T-cell (primary cell): ENCODE results near the gene UNC13D. TPM values are rescaled to one million over a fixed set of nuclear protein-coding genes. Genes with fewer than 3 reads are reported as not detected.

Experiments used
- ATAC-seq, 4 experiments: fragments of 200-7000 bp in 3 of 4; fragments of 150-1000 bp in 1 of 4; cut with Tn5 transposase; replicated peaks in 1 of 4; 1 replicate in 3 of 4; 2 replicates in 1 of 4; pipeline ENCODE4 v1.10.0; 2021; ENCODE audit warnings: moderate library complexity in 3 of 4, mild to moderate bottlenecking in 2 of 4, moderate number of reproducible peaks in 1 of 4
- CTCF ChIA-PET, 2 donors: fragments of 300-600 bp; sonication (Branson Sonifier 250); formaldehyde crosslinking; loops; one replicate each; lab custom pipeline; 2022; ENCODE audit warnings: antibody characterized with exemption in 2 of 2; lab: Charles Lee
- POLR2A ChIA-PET, 2 donors: fragments of 300-600 bp; sonication (Branson Sonifier 250); formaldehyde crosslinking; loops; one replicate each; lab custom pipeline; 2022; ENCODE audit warnings: antibody characterized with exemption in 2 of 2; lab: Charles Lee
- DNase-seq, 35 experiments: peaks; one replicate each; pipeline versions ENCODE4 v3.0.0 to v3.0.0-alpha.2; 2013 to 2023
- H3K27ac ChIP-seq: one replicate; pipeline ENCODE4 v1.5.1; 2013; ENCODE audit warnings: low read length
- H3K27me3 ChIP-seq, 2 experiments: replicated peaks in 1 of 2; 1 replicate in 1 of 2; 2 replicates in 1 of 2; pipeline versions ENCODE4 v1.6.1 to v1.7.0; 2013; ENCODE audit warnings: low read length in 1 of 2, mixed read lengths in 1 of 2; ENCODE audit not compliant: control insufficient read depth in 2 of 2, insufficient read depth in 2 of 2; ENCODE audit errors: extremely low read depth in 1 of 2
- H3K36me3 ChIP-seq, 2 donors: 1 replicate in 1 of 2; 2 replicates in 1 of 2; pipeline versions ENCODE4 v1.6.1 to v1.7.0; 2013; ENCODE audit warnings: low read length in 1 of 2; ENCODE audit not compliant: control insufficient read depth in 2 of 2, insufficient read depth in 1 of 2; ENCODE audit errors: extremely low read depth in 1 of 2
- H3K4me1 ChIP-seq, 2 experiments: 1 replicate in 1 of 2; 2 replicates in 1 of 2; pipeline versions ENCODE4 v1.6.1 to v1.7.0; 2013; ENCODE audit warnings: low read length in 2 of 2, mixed read lengths in 1 of 2; ENCODE audit not compliant: insufficient read depth in 2 of 2, control insufficient read depth in 1 of 2; ENCODE audit errors: extremely low read depth in 1 of 2
- H3K4me3 ChIP-seq, 2 donors: 1 replicate in 1 of 2; 2 replicates in 1 of 2; pipeline versions ENCODE4 v1.5.1 to v1.7.0; 2013; ENCODE audit warnings: mild to moderate bottlenecking in 2 of 2, low read length in 1 of 2, moderate library complexity in 1 of 2; ENCODE audit not compliant: control insufficient read depth in 1 of 2; ENCODE audit errors: extremely low read depth in 1 of 2
- H3K9me3 ChIP-seq: 2 replicates; pipeline ENCODE4 v1.7.0; 2013
- H3K27ac Mint-ChIP-seq, 2 donors: one replicate each; pipeline ENCODE4 v1.8.0; 2020 to 2021; ENCODE audit warnings: mild to moderate bottlenecking in 2 of 2, mixed read lengths in 2 of 2
- H3K27me3 Mint-ChIP-seq, 2 donors: one replicate each; pipeline ENCODE4 v1.8.0; 2021 to 2022; ENCODE audit warnings: mixed read lengths in 2 of 2
- H3K36me3 Mint-ChIP-seq: one replicate; pipeline ENCODE4 v1.8.0; 2021; ENCODE audit warnings: mixed read lengths
- H3K4me1 Mint-ChIP-seq, 3 donors: one replicate each; pipeline ENCODE4 v1.8.0; 2020 to 2022; ENCODE audit warnings: mixed read lengths in 3 of 3, mild to moderate bottlenecking in 1 of 3
- H3K4me3 Mint-ChIP-seq, 3 donors: one replicate each; pipeline ENCODE4 v1.8.0; 2020 to 2022; ENCODE audit warnings: mild to moderate bottlenecking in 3 of 3, mixed read lengths in 3 of 3, moderate library complexity in 3 of 3
- H3K9me3 Mint-ChIP-seq, 3 donors: one replicate each; pipeline ENCODE4 v1.8.0; 2020 to 2022; ENCODE audit warnings: mixed read lengths in 3 of 3
- WGBS: methylation state at CpG from one replicate; pipeline ENCODE4 v1.1.5; 2013; ENCODE audit warnings: missing lambda C conversion rate; ENCODE audit not compliant: insufficient coverage; 5-methylcytosine and 5-hydroxymethylcytosine counted together
- total RNA-seq, 35 experiments: library from RNA in 6 of 35; stranded (reverse) in 6 of 35; fragments of 120-200 nt in 1 of 35; gene quantifications; one replicate each; pipeline versions ENCODE4 v1.2.1 to v1.2.4 and lab custom pipeline; 2013 to 2026

Gene UNC13D
- total RNA-seq, 5 donors from 2014 or later (not counting 1 experiment from before 2014, with no cell fraction given), result 148 to 191 (median 180) TPM

GRCh38 chr17:75825748-75826370 is 18.3 kb downstream of the UNC13D start:
- Histone ChIP-seq H3K4me1 (peaks cover 2 to 53% of the 10 kb centered on the region in 2 experiments), H3K9me3 (no peaks in the 10 kb centered on the region), H3K27me3 (no peaks in the 10 kb centered on the region), H3K36me3 (peaks cover 33 to 66% of the 10 kb centered on the region in 2 donors), H3K27ac (no peak overlapping the region), H3K4me3 (no peak overlapping the region)
- Mint-ChIP-seq H3K9me3 (no peaks in the 10 kb centered on the region), H3K27ac (no peak overlapping the region), H3K4me3 (no peak overlapping the region), H3K27me3 (no peaks in the 10 kb centered on the region), H3K4me1 (peaks cover 22 to 33% (median 24%) of the 10 kb centered on the region in 3 donors), H3K36me3 (peaks cover 10% of the 10 kb centered on the region)
- CTCF ChIA-PET, result interaction anchor here (0.6 to 1.0 kb wide), 4 partner anchors 11 to 628 kb away, joined by 3 read pairs; no protein-coding TSS in a partner anchor
- WGBS, result 88% methylated on average over 8 of the region's 12 CpGs
- no peak for ATAC-seq
- no peak for DNase-seq
- POLR2A ChIA-PET, result interaction anchor here in 1 of 2 donors (0.6 kb wide), 1 partner anchor 8 kb away, joined by 3 read pairs; no protein-coding TSS in a partner anchor

GRCh38 chr17:75825149-75825552 is 19.1 kb downstream of the UNC13D start:
- H3K4me1 ChIP-seq, result peaks cover 2 to 49% of the 10 kb centered on the region in 2 experiments
- no peaks in the 10 kb centered on the region for H3K9me3 ChIP-seq
- H3K27ac ChIP-seq, result no peak overlapping the region
- Mint-ChIP-seq H3K4me1 (peaks cover 22 to 34% (median 22%) of the 10 kb centered on the region in 3 donors), H3K9me3 (no peaks in the 10 kb centered on the region), H3K4me3 (no peak overlapping the region), H3K36me3 (peaks cover 10% of the 10 kb centered on the region), H3K27ac (peak overlapping the region in 1 of 2 donors; percentile 22), H3K27me3 (no peaks in the 10 kb centered on the region)
- H3K4me3 ChIP-seq, result no peak overlapping the region
- DNase-seq (no peak), ATAC-seq (no peak)
- POLR2A ChIA-PET, result no interaction called here
- 90% methylated on average over 6 of the region's 13 CpGs for WGBS
- no peaks in the 10 kb centered on the region for H3K27me3 ChIP-seq
- CTCF ChIA-PET, result interaction anchor here in 1 of 2 donors (1.0 kb wide), 1 partner anchor 41 kb away, joined by 3 read pairs; no protein-coding TSS in a partner anchor
- peaks cover 34 to 66% of the 10 kb centered on the region in 2 donors for H3K36me3 ChIP-seq

GRCh38 chr17:75824666-75825065 is 19.5 kb downstream of the UNC13D start:
- no peak overlapping the region for H3K4me3 Mint-ChIP-seq
- Histone ChIP-seq H3K27me3 (no peaks in the 10 kb centered on the region), H3K27ac (no peak overlapping the region), H3K4me3 (no peak overlapping the region), H3K36me3 (peaks cover 33 to 66% of the 10 kb centered on the region in 2 donors), H3K4me1 (peaks cover 2 to 49% of the 10 kb centered on the region in 2 experiments), H3K9me3 (no peaks in the 10 kb centered on the region)
- H3K27me3 Mint-ChIP-seq, result no peaks in the 10 kb centered on the region
- H3K27ac Mint-ChIP-seq, result no peak overlapping the region
- ATAC-seq (no peak), DNase-seq (no peak)
- WGBS, result no CpG with 5 or more reads among the region's 2 CpGs
- H3K4me1 Mint-ChIP-seq, result peaks cover 22 to 34% (median 22%) of the 10 kb centered on the region in 3 donors
- ChIA-PET CTCF (interaction anchor here in 1 of 2 donors (1.0 kb wide), 1 partner anchor 41 kb away, joined by 3 read pairs; no protein-coding TSS in a partner anchor), POLR2A (interaction anchor here in 1 of 2 donors (0.9 kb wide), 1 partner anchor 45 kb away, joined by 3 read pairs; a partner anchor contains a TSS)
- no peaks in the 10 kb centered on the region for H3K9me3 Mint-ChIP-seq
- H3K36me3 Mint-ChIP-seq, result peaks cover 6% of the 10 kb centered on the region

- H3K4me3 Mint-ChIP-seq, result no peak overlapping the region
- WGBS, result 97% methylated on average over 10 of the region's 13 CpGs
- ChIA-PET CTCF (no interaction called here), POLR2A (interaction anchor here in 1 of 2 donors (0.9 kb wide), 1 partner anchor 44 kb away, joined by 3 read pairs; a partner anchor contains a TSS)
- Histone ChIP-seq H3K27me3 (no peaks in the 10 kb centered on the region), H3K36me3 (peaks cover 33 to 67% of the 10 kb centered on the region in 2 donors), H3K4me3 (no peak overlapping the region), H3K4me1 (peaks cover 2 to 49% of the 10 kb centered on the region in 2 experiments), H3K9me3 (no peaks in the 10 kb centered on the region), H3K27ac (no peak overlapping the region)
- peak overlapping the region in 1 of 2 donors; percentile 28 for H3K27ac Mint-ChIP-seq
- DNase-seq (no peak), ATAC-seq (no peak)
- H3K36me3 Mint-ChIP-seq, result peaks cover 10% of the 10 kb centered on the region
- no peaks in the 10 kb centered on the region for H3K27me3 Mint-ChIP-seq
- H3K9me3 Mint-ChIP-seq, result no peaks in the 10 kb centered on the region
- H3K4me1 Mint-ChIP-seq, result peaks cover 22 to 34% (median 24%) of the 10 kb centered on the region in 3 donors
Measured at GRCh38 chr17:75824050-75824552, 20.1 kb downstream of the UNC13D start.

- H3K36me3 Mint-ChIP-seq, result peaks cover 16% of the 10 kb centered on the region
- peaks cover 2 to 45% of the 10 kb centered on the region in 2 experiments for H3K4me1 ChIP-seq
- 87% methylated on average over 21 of the region's 28 CpGs for WGBS
- no peaks in the 10 kb centered on the region for H3K27me3 Mint-ChIP-seq
- H3K27ac ChIP-seq, result no peak overlapping the region
- CTCF ChIA-PET, result no interaction called here
- H3K27me3 ChIP-seq, result no peaks in the 10 kb centered on the region
- no peaks in the 10 kb centered on the region for H3K9me3 ChIP-seq
- H3K36me3 ChIP-seq, result peaks cover 39 to 67% of the 10 kb centered on the region in 2 donors
- H3K4me3 ChIP-seq, result no peak overlapping the region
- H3K4me3 Mint-ChIP-seq, result no peak overlapping the region
- POLR2A ChIA-PET, result interaction anchor here in 1 of 2 donors (0.6 kb wide), 1 partner anchor 36 kb away, joined by 5 read pairs; no protein-coding TSS in a partner anchor
- H3K9me3 Mint-ChIP-seq, result no peaks in the 10 kb centered on the region
- ATAC-seq (no peak), DNase-seq (no peak)
- peaks cover 22 to 34% (median 24%) of the 10 kb centered on the region in 3 donors for H3K4me1 Mint-ChIP-seq
- H3K27ac Mint-ChIP-seq, result peak overlapping the region in 1 of 2 donors; percentile 28
Measured at GRCh38 chr17:75823257-75824041, 20.8 kb downstream of the UNC13D start.

GRCh38 chr17:75822800-75823166 is 21.4 kb downstream of the UNC13D start:
- Histone ChIP-seq H3K27ac (peak overlapping the region; percentile 41), H3K9me3 (no peaks in the 10 kb centered on the region), H3K27me3 (no peaks in the 10 kb centered on the region), H3K36me3 (peaks cover 43 to 67% of the 10 kb centered on the region in 2 donors), H3K4me3 (no peak overlapping the region), H3K4me1 (peaks cover 2 to 38% of the 10 kb centered on the region in 2 experiments)
- no peak overlapping the region for H3K4me3 Mint-ChIP-seq
- no peaks in the 10 kb centered on the region for H3K27me3 Mint-ChIP-seq
- WGBS, result 92% methylated on average over 2 of the region's 3 CpGs
- H3K9me3 Mint-ChIP-seq, result no peaks in the 10 kb centered on the region
- CTCF ChIA-PET, result no interaction called here
- DNase-seq, result no peak
- ATAC-seq, result no peak
- no peak overlapping the region for H3K27ac Mint-ChIP-seq
- peaks cover 16 to 28% (median 19%) of the 10 kb centered on the region in 3 donors for H3K4me1 Mint-ChIP-seq
- peaks cover 17% of the 10 kb centered on the region for H3K36me3 Mint-ChIP-seq
- POLR2A ChIA-PET, result interaction anchor here in 1 of 2 donors (0.6 kb wide), 1 partner anchor 36 kb away, joined by 5 read pairs; no protein-coding TSS in a partner anchor
